GM18907 (cell line): ENCODE data around the gene PAGE1.
A peak's percentile ranks its signal among the peaks of the same experiment; 100 is the strongest.
"Not testable (repeated sequence)": the region's sequence is repeated elsewhere in the genome, so short reads cannot be mapped to it uniquely, and the experiment has no call there.

Experiments used
- ATAC-seq: cut with Tn5 transposase; IDR thresholded peaks from one replicate; pipeline ENCODE4 v1.9.1; 2021; ENCODE audit warnings: mild to moderate bottlenecking, moderate library complexity; ENCODE audit not compliant: unreplicated experiment

The PAGE1 gene

GRCh38 chrX:49695276-49696180, at the start of gene PAGE1:
TSS of gene PAGE1 (minus strand) at chrX:49695984. CDS start at chrX:49694770, 1,214 bp downstream.
- ATAC-seq, result no peak

GRCh38 chrX:49741501-49741900, 45.7 kb upstream of the PAGE1 start:
- ATAC-seq, result not testable (repeated sequence)

- no peak for ATAC-seq
These were observed 32.1 kb upstream of the PAGE1 start for GRCh38 chrX:49727847-49728246.

GRCh38 chrX:49726966-49727365, 31.2 kb upstream of the PAGE1 start:
- no peak for ATAC-seq

GRCh38 chrX:49725923-49726904, 30.4 kb upstream of the PAGE1 start:
- ATAC-seq, result no peak

GRCh38 chrX:49725401-49725800, 29.6 kb upstream of the PAGE1 start:
- ATAC-seq, result no peak

- not testable (repeated sequence) for ATAC-seq
These were observed 24.3 kb upstream of the PAGE1 start for GRCh38 chrX:49720106-49720505.

GRCh38 chrX:49712577-49712976, 16.8 kb upstream of the PAGE1 start:
- no peak for ATAC-seq

GRCh38 chrX:49710744-49711319, 15.0 kb upstream of the PAGE1 start:
- no peak for ATAC-seq

GRCh38 chrX:49704691-49705404, 9.1 kb upstream of the PAGE1 start:
- ATAC-seq, result no peak

GRCh38 chrX:49701933-49702332, 6.1 kb upstream of the PAGE1 start:
- no peak for ATAC-seq

- no peak for ATAC-seq
These were observed 5.5 kb upstream of the PAGE1 start for GRCh38 chrX:49701323-49701722.

GRCh38 chrX:49675075-49675719, 20.6 kb downstream of the PAGE1 start:
- no peak for ATAC-seq

GRCh38 chrX:49673394-49673793, 22.4 kb downstream of the PAGE1 start:
- no peak for ATAC-seq

- ATAC-seq, result no peak
These were observed 31.0 kb downstream of the PAGE1 start for GRCh38 chrX:49664824-49665223.

- ATAC-seq, result no peak
These were observed 33.9 kb downstream of the PAGE1 start for GRCh38 chrX:49661881-49662280.

GRCh38 chrX:49659771-49660170, 36.0 kb downstream of the PAGE1 start:
- ATAC-seq, result no peak

- ATAC-seq, result peak; percentile 86
These were observed 39.3 kb downstream of the PAGE1 start for GRCh38 chrX:49656533-49656932.

GRCh38 chrX:49644991-49645637, 50.7 kb downstream of the PAGE1 start:
- ATAC-seq, result no peak
